ENCODE measurements around the gene EZH2. TPM values are rescaled to one million over a fixed set of nuclear protein-coding genes. Genes with fewer than 3 reads are reported as not detected.

EZH2 gene
- 3.7 TPM for total RNA-seq

- DNase-seq (ENCODE audit: low spot score), result no peak
Measured at GRCh38 chr7:148884049-148884298, at the start of gene EZH2. TSS of gene EZH2 (minus strand) at chr7:148884291. CDS start at chr7:148847298, 36,993 bp downstream.

- no peak for DNase-seq (ENCODE audit: low spot score)
Measured at GRCh38 chr7:148931470-148931869, 47.4 kb upstream of the EZH2 start.

DNA sequence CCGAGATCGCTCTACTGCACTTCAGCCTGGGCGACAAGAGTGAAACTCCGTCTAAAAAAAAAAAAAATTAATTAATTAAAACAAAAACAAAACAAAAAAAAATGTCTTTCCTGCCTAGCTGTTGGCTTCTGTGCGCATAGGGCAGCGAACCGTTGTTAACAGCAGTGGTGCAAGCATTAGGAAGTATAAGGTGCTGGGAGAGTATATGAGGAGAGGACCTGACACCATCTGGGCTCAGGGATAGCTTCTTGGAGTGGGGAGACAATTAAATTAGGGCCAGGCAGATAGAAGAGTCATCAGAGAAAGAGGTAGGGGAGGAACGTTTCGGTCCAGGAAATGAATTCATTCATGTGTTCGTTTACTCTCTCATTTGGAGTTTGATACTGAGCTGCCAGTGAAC lies 46.2 kb upstream of the EZH2 start:
- no peak for DNase-seq (ENCODE audit: low spot score)

- DNase-seq (ENCODE audit: low spot score), result no peak
Measured at GRCh38 chr7:148929176-148929575, 45.1 kb upstream of the EZH2 start.

- DNase-seq (ENCODE audit: low spot score), result no peak
Measured at GRCh38 chr7:148927123-148928045, 43.3 kb upstream of the EZH2 start.

- DNase-seq (ENCODE audit: low spot score), result no peak
Measured at GRCh38 chr7:148925836-148926235, 41.7 kb upstream of the EZH2 start.

GRCh38 chr7:148924011-148924410 lies 39.9 kb upstream of the EZH2 start:
- no peak for DNase-seq (ENCODE audit: low spot score)

DNA sequence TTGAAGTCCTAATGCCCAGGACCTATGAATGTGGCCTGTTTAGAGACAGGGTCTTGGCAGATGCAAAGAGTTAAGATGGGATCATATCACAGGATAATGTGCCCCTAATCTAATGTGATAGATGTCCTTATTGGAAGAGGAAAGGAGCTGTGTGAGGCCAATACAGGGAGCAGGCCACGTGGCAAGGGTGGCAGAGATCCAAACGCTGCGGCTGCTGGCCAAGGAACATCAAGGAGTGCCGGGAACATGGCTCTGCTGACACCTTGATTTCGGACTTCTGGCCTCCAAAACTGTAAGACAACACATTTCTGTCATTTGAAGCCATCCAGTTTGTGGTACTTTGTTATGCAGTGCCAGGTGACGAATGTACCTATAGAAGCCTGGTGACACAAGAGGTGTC lies 37.7 kb upstream of the EZH2 start:
- no peak for DNase-seq (ENCODE audit: low spot score)

DNA sequence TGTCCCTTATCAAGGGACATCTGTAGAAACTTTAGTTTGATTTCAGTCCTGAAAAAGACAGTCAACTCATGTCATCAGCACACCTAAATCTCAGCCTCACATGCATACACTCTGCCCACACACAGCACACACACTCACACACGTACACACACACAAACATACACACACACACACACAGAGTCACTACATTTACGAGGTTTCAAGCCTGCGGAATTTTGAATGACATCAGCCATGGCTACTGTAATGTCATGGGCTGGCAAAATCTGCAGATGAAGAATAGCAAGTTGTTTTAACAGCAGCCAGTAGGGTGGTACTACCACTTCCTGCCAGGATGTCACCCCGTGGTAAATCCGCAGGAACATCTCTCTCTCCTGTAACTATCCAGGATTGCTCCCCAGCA lies 37.1 kb upstream of the EZH2 start:
- DNase-seq (ENCODE audit: low spot score), result no peak

DNA sequence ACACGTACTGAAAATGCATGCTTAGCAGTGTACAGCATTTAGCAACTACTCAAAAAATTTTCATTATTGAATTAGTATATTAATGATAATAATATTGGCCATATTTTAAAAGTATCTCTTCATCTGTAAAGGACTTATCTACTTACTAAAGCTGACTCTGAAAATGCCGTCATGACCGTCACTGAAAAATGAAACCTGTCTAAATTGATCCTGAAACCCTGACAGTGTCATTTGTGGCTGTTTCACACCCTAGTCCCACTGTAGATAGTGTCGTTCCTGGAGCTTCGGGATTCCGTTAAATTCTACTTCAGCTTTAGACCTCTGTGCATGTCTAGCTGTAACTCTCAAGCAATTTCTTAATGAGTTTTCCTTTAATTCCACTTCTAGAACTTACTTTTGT lies 35.8 kb upstream of the EZH2 start:
- no peak for DNase-seq (ENCODE audit: low spot score)

DNA sequence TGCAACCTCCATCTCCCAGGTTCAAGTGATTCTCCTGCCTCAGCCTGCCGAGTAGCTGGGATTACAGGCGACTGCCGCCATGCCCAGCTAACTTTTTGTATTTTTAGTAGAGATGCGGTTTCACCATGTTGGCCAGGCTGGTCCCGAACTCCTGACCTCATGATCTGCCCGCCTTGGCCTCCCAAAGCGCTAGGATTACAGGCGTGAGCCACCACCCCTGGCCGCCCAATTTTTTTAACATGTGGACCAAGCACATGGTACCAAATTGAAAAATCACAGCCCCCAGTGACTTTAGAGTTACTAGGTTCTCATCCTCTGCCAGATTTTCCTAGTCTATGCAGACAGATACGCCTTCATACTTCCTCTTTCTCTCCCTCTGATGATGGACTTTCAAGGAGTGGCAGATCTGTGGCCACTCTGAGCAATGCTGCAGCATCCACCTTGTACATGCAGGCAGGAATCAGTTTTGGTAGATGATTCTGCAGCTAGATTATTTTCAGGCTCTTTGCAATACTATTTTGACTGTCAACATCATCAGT lies 34.0 kb upstream of the EZH2 start:
- DNase-seq (ENCODE audit: low spot score), result no peak

DNA sequence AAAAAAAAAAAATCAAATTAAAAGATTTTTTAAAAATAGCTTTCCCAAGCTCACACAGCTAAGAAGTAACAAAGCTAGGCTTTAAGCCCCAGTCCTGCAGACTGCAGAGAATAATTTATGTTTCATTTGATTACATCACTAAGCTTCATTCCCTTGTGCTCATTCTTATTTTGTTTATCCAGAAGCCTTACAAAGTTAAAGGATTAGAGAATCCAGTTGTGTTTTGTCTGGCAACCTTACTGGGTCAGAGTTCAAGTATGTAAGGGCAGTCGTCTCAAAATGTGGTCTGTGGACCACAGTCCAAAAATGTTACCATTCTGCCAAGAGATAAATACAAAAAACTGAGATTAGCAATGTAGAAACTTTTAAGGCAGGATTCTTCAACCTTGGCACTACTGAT lies 32.1 kb upstream of the EZH2 start:
- DNase-seq (ENCODE audit: low spot score), result no peak

DNA sequence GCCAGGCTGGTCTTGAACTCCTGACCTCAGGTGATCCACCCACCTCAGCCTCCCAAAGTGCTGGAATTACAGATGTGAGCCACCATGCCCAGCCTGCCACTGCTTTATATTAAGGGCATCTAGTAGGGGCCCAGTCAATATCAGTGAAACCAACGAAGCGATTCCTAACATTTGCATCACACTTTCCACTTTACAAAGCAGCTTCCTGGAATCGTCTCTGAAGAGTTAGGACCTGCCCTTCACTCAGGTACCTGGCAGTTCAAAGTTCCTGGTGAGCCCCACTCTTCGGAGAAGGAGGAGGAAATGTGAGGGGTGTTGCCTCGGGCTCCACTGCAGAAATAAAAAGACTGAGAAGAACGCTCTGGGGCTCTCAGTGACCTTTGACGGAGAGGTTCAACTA lies 31.1 kb upstream of the EZH2 start:
- DNase-seq (ENCODE audit: low spot score), result no peak

DNA sequence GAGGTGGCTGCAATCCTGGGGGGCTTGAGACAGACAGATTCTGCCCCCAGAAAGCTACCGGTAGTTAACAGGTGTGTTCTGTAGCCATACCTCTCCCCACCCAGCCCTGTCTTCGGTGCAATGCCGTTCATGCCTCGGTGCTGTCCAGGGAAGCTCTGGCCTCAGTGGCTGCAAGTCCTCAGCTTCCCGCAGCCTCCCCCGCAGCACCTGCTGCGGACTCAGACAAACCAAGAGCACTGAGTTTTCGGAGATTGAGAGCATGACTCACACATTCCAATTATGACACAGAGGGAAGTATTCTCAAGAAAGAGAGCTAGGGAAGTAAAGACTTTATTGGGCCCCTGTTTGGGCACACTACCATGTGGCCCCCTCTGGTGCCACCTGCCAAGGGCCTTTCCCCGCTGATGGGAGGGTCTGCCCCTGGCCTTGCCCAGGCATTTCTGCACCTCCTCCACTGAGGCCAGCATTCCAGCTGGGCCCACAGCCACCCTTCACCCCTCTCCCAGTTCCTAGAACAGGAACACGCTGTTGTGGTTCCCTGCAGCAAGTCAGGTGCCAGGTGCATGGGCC lies 30.2 kb upstream of the EZH2 start:
- no peak for DNase-seq (ENCODE audit: low spot score)

- no peak for DNase-seq (ENCODE audit: low spot score)
Measured at GRCh38 chr7:148912758-148913541, 28.9 kb upstream of the EZH2 start.

DNA sequence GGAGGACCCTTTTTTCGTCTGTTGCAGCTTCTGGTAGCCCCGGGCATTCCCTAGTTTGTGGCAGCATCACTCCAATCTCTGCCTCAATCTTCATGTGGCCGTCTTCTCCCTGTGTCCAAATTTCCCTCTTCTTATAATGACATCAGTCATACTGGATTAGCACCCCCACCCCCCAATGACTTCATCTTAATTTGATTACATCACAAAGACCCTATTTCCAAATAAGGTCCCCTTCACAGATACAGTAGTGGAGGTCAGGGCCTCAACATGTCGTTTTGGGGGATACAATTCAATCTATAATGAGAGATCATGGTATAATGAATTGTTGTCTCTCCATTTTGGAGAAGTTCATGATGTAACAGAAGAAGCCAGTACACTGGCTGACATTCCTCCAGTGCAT lies 28.1 kb upstream of the EZH2 start:
- no peak for DNase-seq (ENCODE audit: low spot score)

DNA sequence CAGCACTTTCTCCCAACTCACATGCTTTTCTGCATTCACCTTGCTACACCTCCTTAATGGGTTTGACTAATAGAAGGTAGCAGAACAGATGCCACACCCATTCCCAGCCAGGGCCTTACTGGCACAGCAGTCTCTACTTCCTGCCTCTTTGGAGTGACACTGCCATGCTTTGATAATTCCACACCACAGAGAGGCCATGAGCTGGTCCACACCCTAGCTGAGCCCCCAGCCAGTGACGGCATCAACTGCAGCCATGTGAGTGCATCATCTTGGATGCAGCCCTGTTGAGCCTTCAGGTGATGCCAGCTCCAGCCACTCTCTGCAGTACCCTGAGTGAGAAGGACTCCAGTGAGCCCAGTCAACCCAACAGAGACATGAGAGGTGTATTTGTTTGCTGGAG lies 27.5 kb upstream of the EZH2 start:
- no peak for DNase-seq (ENCODE audit: low spot score)

- DNase-seq (ENCODE audit: low spot score), result no peak
Measured at GRCh38 chr7:148909568-148909967, 25.5 kb upstream of the EZH2 start.

DNA sequence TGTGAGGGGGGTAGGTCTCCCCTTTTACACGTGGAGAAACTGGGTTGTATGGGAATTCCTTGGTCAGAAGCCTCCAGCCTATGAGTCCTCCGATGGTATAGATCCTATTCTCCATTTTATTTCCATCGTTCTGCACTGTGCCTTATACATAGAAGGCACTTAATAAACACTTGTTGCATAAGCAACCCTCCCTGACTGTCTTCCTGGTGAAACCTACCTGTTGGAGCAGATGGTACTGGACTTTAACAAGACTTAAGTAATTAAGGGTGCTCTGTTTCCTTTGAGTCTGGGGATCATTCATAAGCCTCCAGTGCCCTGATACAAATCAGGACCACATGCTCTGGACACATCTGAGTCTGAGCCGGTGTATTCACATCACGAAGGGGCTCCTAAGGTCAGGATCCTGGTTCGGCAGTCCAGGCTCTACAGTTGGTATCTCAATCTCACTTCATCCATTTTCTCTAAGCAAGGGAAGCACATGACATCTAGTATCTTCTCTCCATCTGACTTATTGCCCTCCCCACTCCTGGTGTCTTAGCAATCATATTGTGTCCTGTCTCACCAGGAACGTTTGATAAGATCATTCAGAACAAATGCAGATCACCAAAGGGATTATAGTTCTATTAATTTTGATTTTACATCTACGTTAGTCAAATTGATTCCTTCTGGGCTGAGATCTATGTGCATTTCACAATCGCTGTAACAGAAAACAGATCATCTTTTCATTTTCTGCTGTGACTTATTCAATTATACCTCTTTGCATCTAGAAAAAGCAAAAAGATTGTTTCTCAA lies 22.8 kb upstream of the EZH2 start:
- no peak for DNase-seq (ENCODE audit: low spot score)

DNA sequence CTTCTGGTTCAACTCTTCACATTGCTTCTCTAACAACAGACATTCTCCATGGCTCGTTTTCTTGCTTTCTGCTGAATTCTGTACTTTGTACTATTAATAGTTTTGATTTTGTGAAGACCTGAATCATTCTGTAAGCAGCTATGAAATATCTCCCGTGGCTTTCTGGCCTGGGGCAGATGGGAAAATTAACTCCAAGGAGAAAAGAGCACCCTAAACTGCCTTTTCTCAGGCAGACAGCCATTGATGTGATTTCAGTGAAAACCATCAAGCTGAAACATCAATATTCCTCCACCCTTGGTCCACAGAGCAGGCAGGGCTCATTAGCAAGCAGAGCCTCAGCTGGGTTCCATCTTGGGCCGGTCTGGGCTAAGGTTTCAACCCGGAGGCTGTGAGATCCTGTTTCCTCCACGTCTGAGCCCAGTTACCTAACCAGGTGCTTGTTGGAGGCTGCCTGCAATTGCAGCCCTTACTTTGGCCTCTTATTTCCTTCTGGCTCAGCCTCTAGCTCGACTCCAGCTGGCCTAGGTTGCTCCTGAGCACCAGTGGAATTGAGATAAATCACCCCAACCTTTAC lies 21.1 kb upstream of the EZH2 start:
- DNase-seq (ENCODE audit: low spot score), result no peak

DNA sequence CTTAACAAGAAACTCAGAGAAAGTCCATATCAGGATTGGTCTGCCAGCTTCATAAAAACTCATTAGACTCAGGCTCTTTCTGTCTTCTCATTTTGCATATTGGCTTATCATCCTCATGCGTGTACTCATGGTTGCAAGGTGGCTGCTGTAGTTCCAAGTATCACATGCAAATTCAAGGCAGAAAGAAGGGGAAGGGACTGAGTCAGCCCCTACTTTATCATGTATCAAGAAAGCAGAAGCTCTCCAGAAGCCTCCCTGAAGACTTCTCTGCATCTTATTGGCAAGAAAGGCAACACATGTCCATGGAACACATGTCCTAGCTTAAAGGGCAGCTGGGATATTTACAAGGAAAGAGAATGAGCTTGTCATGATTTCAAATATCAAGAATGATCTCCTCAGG lies 19.4 kb upstream of the EZH2 start:
- DNase-seq (ENCODE audit: low spot score), result no peak

DNA sequence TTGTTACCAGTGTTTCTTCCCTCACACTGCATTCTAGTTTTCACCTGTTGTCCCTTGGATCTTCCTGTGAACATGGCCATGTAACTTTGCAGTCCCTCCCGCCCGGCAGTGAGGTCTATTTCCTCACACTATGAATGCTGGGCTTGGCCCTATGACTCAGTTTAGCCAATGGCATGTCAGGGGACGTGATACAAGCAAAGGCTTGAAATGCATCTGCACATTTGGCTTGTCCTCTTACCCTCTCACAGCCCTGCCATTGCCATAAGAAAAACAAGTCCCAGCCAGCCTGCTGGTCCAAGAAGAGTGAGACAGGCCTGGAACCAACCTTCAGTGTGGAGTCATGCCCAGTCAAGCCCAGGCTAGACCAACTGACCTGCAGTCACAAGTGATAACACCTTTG lies 17.1 kb upstream of the EZH2 start:
- no peak for DNase-seq (ENCODE audit: low spot score)

Data from mucosa of gallbladder (tissue), 1 donor.